Trophoblast cell (in vitro differentiated cells and primary cell): ENCODE data around the gene MARCO.

ENCODE experiments used
- DNase-seq, 2 donors: peaks; one replicate each; pipeline ENCODE4 v3.0.0-alpha.2; 2016
- H2AFZ ChIP-seq: 2 replicates; pipeline ENCODE4 v1.6.1; 2013; ENCODE audit warnings: low read length, moderate library complexity, mild to moderate bottlenecking; ENCODE audit not compliant: insufficient read depth, poor library complexity
- H2AK5ac ChIP-seq: 2 replicates; pipeline ENCODE4 v1.6.1; 2013; ENCODE audit warnings: mild to moderate bottlenecking, low read length
- H2BK120ac ChIP-seq: 2 replicates; pipeline ENCODE4 v1.6.1; 2013; ENCODE audit warnings: low read length, mild to moderate bottlenecking, moderate library complexity; ENCODE audit not compliant: insufficient read depth, poor library complexity
- H2BK12ac ChIP-seq: 2 replicates; pipeline ENCODE4 v1.6.1; 2013; ENCODE audit warnings: mild to moderate bottlenecking, low read length, moderate library complexity
- H2BK5ac ChIP-seq: 2 replicates; pipeline ENCODE4 v1.6.1; 2013; ENCODE audit warnings: low read length, low read depth, moderate library complexity, mild to moderate bottlenecking; ENCODE audit not compliant: poor library complexity
- H3K14ac ChIP-seq: 2 replicates; pipeline ENCODE4 v1.6.1; 2013; ENCODE audit warnings: mild to moderate bottlenecking, low read length
- H3K18ac ChIP-seq: 2 replicates; pipeline ENCODE4 v1.6.1; 2013; ENCODE audit warnings: mild to moderate bottlenecking, low read length
- H3K23ac ChIP-seq: 2 replicates; pipeline ENCODE4 v1.6.1; 2013; ENCODE audit warnings: low read length
- H3K27ac ChIP-seq: 2 replicates; pipeline ENCODE4 v1.5.1; 2013; ENCODE audit warnings: low read depth, mild to moderate bottlenecking, inconsistent platforms, low read length, moderate library complexity
- H3K27me3 ChIP-seq: 2 replicates; pipeline ENCODE4 v1.6.1; 2013; ENCODE audit warnings: inconsistent platforms, mild to moderate bottlenecking, low read length, moderate library complexity; ENCODE audit not compliant: insufficient read depth
- H3K36me3 ChIP-seq, 2 experiments: 1 replicate in 1 of 2; 2 replicates in 1 of 2; pipeline ENCODE4 v1.6.1; 2013; ENCODE audit warnings: low read length in 2 of 2, mild to moderate bottlenecking in 2 of 2, moderate library complexity in 1 of 2; ENCODE audit not compliant: insufficient read depth in 2 of 2, control insufficient read depth in 1 of 2
- H3K4ac ChIP-seq: 2 replicates; pipeline ENCODE4 v1.6.1; 2013; ENCODE audit warnings: low read depth, mild to moderate bottlenecking, low read length, moderate library complexity
- H3K4me1 ChIP-seq, 2 experiments: 1 replicate in 1 of 2; 2 replicates in 1 of 2; pipeline ENCODE4 v1.6.1; 2013; ENCODE audit warnings: low read length in 2 of 2, mild to moderate bottlenecking in 2 of 2, moderate library complexity in 1 of 2; ENCODE audit not compliant: insufficient read depth in 2 of 2, control insufficient read depth in 1 of 2
- H3K4me2 ChIP-seq: 2 replicates; pipeline ENCODE4 v1.6.1; 2013; ENCODE audit warnings: inconsistent platforms, mild to moderate bottlenecking, low read length, moderate library complexity
- H3K4me3 ChIP-seq: 2 replicates; pipeline ENCODE4 v1.5.1; 2013; ENCODE audit warnings: mild to moderate bottlenecking, low read depth, low read length, inconsistent platforms
- H3K79me1 ChIP-seq: one replicate; pipeline ENCODE4 v1.6.1; 2013; ENCODE audit warnings: low read length
- H3K79me2 ChIP-seq: 2 replicates; pipeline ENCODE4 v1.6.1; 2013; ENCODE audit warnings: low read length, mild to moderate bottlenecking; ENCODE audit not compliant: control insufficient read depth, insufficient read depth, poor library complexity
- H3K9ac ChIP-seq: 2 replicates; pipeline ENCODE4 v1.6.1; 2013; ENCODE audit warnings: mild to moderate bottlenecking, low read length
- H3K9me3 ChIP-seq: 2 replicates; pipeline ENCODE4 v1.6.1; 2013; ENCODE audit warnings: low read depth, mild to moderate bottlenecking, control low read depth, inconsistent platforms, low read length; ENCODE audit not compliant: insufficient read depth
- H4K12ac ChIP-seq: 2 replicates; pipeline ENCODE4 v1.6.1; 2013; ENCODE audit warnings: low read depth, mild to moderate bottlenecking, low read length, moderate library complexity
- H4K8ac ChIP-seq: 2 replicates; pipeline ENCODE4 v1.6.1; 2013; ENCODE audit warnings: low read depth, mild to moderate bottlenecking, low read length, moderate library complexity
- H4K91ac ChIP-seq: one replicate; pipeline ENCODE4 v1.6.1; 2013; ENCODE audit warnings: low read depth, mild to moderate bottlenecking, low read length, moderate library complexity
- WGBS: extraction: QIAGEN DNeasy Blood & Tissue Kit; methylation state at CpG from one replicate; pipeline ENCODE4 v1.1.7; 2013; ENCODE audit warnings: missing lambda C conversion rate; ENCODE audit not compliant: insufficient read length, insufficient coverage; ENCODE audit errors: extremely low coverage; 5-methylcytosine and 5-hydroxymethylcytosine counted together

MARCO gene

DNA sequence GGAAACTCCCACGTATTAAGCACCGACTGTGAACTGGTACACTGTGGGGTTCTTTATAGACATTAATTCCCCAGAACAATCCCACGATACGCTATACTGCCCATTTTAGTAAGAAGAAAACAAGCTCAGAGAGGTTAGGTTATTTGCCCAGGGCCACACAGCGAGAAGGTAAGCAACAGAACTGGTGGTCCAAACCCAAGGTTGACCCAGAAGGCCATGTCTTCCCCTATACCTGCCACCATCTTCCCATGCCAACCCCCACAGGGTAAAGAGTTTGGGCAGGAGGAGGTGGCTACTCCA is 69.9 kb downstream of the MARCO start:
- H2BK12ac ChIP-seq = no peak overlapping the region
- H3K79me1 ChIP-seq = no peaks in the 10 kb centered on the region
- H3K9me3 ChIP-seq = peaks cover 1% of the 10 kb centered on the region
- H3K23ac ChIP-seq = no peak overlapping the region
- H4K12ac ChIP-seq = no peak overlapping the region
- H3K27ac ChIP-seq = no peak overlapping the region
- no peak overlapping the region for H4K91ac ChIP-seq
- H3K9ac ChIP-seq = no peak overlapping the region
- H3K18ac ChIP-seq = no peak overlapping the region
- no peak overlapping the region for H3K4ac ChIP-seq
- no peak overlapping the region for H3K14ac ChIP-seq
- H3K4me3 ChIP-seq = no peak overlapping the region
- H3K4me2 ChIP-seq = peak overlapping the region; percentile 54
- WGBS = no CpG with 5 or more reads among the region's 5 CpGs
- H3K27me3 ChIP-seq = no peaks in the 10 kb centered on the region
- H2AFZ ChIP-seq = no peak overlapping the region
- H3K4me1 ChIP-seq = no peaks in the 10 kb centered on the region
- no peak overlapping the region for H4K8ac ChIP-seq
- no peak overlapping the region for H2BK5ac ChIP-seq
- H3K36me3 ChIP-seq = no peaks in the 10 kb centered on the region
- DNase-seq = no peak
- no peak overlapping the region for H2BK120ac ChIP-seq
- H3K79me2 ChIP-seq = no peaks in the 10 kb centered on the region
- H2AK5ac ChIP-seq = no peak overlapping the region

DNA sequence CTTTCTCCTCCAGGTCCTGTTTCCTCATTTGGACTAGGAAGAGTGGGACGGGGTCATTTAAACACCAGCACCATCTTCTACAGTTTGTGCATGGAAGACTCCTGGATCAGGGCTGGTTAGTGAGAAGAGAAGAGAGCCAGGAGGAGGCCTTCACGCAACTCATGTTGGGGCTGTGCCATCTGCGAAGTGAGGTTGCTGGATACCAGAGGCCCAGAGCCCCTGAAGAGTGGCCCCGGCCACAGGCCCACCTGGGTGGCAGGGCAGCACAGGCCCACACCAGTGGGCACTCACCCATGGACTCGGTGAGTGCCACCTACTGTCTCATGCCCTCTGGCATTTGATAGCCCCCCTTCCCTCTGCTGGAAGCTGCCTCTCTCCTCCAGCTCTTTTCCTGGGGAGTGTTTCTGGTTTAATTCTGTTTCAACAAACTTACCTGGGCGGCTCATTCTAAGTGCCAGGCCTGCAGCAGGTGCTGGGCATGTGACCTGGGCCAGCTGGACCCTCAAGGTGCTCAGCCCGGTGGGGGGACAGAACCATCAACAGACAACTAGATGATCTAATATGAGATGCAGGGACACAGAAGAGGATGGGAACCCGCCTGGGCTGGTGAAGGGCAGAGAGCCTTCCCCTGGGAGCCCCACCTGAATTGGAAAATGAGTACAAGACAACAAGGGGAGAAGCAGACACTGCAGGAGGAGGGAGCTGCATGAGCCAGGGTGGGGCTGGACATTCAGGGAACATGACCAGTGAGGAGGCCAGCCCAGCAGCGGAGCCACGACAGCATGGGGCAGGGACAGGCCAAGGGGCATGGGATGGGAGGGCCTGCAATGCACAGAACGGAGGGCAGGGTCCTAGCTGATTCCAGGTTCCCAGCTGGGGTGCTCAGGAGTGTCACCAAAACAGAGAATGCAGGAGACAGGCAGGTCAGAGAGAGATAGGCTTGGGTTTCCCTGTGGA is 70.6 kb downstream of the MARCO start:
- Histone ChIP-seq H3K18ac (no peak overlapping the region), H3K36me3 (no peaks in the 10 kb centered on the region), H3K4me1 (no peaks in the 10 kb centered on the region), H2BK120ac (no peak overlapping the region), H3K27ac (no peak overlapping the region), H3K14ac (no peak overlapping the region), H3K4me2 (no peak overlapping the region), H2BK5ac (no peak overlapping the region), H2BK12ac (no peak overlapping the region), H3K27me3 (no peaks in the 10 kb centered on the region), H3K23ac (no peak overlapping the region), H3K79me1 (no peaks in the 10 kb centered on the region), H3K9ac (no peak overlapping the region), H4K12ac (no peak overlapping the region), H4K91ac (no peak overlapping the region), H2AFZ (no peak overlapping the region), H3K4ac (no peak overlapping the region), H3K4me3 (no peak overlapping the region), H2AK5ac (no peak overlapping the region), H4K8ac (no peak overlapping the region), H3K9me3 (peaks cover 1% of the 10 kb centered on the region), H3K79me2 (no peaks in the 10 kb centered on the region)
- WGBS = no CpG with 5 or more reads among the region's 11 CpGs
- no peak for DNase-seq

DNA sequence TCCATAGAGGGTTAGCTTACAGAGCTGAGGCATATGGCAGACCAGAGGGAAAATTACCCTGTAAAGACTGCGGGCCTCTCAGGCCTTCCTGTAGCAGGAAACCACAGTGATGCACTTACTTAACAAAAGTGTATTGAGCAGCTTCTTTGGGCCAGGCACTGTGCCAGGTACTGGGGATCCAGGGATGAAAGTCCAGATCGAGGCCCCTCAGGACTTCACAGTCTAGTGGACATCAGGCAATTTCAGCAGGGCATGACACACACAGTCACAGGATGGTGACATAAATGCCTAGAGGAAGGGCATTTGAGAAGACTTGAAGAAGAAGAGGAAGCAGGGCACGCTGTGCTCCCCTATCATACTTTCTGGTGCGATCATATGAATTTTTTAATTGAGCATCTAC is 71.7 kb downstream of the MARCO start:
- no peak overlapping the region for H3K23ac ChIP-seq
- no peaks in the 10 kb centered on the region for H3K79me2 ChIP-seq
- no peak overlapping the region for H4K8ac ChIP-seq
- no peaks in the 10 kb centered on the region for H3K36me3 ChIP-seq
- H3K4me2 ChIP-seq = no peak overlapping the region
- no peak overlapping the region for H2BK5ac ChIP-seq
- no peak overlapping the region for H3K4ac ChIP-seq
- no peak overlapping the region for H2AFZ ChIP-seq
- no peak overlapping the region for H4K91ac ChIP-seq
- no peak overlapping the region for H3K14ac ChIP-seq
- no peak overlapping the region for H3K18ac ChIP-seq
- H3K4me3 ChIP-seq = no peak overlapping the region
- H3K27me3 ChIP-seq = no peaks in the 10 kb centered on the region
- H3K27ac ChIP-seq = no peak overlapping the region
- H3K79me1 ChIP-seq = no peaks in the 10 kb centered on the region
- WGBS = no CpG with 5 or more reads among the region's 4 CpGs
- no peak overlapping the region for H3K9ac ChIP-seq
- no peak overlapping the region for H2AK5ac ChIP-seq
- H2BK12ac ChIP-seq = no peak overlapping the region
- H3K4me1 ChIP-seq = no peaks in the 10 kb centered on the region
- H4K12ac ChIP-seq = no peak overlapping the region
- no peak overlapping the region for H2BK120ac ChIP-seq
- peaks cover 1% of the 10 kb centered on the region for H3K9me3 ChIP-seq
- DNase-seq = no peak

DNA sequence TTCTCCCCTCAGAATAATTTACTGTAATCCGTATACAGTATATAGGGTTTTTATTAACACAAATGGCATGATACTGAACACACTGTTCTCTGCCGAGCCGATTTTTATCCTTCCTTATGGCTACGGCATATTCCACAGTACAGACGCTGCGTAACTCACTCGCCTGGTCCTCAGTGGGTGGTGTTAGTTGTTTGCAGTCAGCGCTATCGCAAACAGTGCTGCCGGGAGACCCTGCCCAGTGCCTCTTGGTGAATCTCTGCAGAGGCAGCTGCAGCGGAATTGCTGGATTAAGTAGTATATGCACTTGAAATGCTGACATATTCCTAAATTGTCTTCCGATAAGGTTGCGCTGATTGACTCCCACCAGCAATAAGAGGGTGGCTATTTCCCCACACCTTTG is 73.9 kb downstream of the MARCO start:
- Histone ChIP-seq H2AFZ (no peak overlapping the region), H3K14ac (no peak overlapping the region), H2BK12ac (no peak overlapping the region), H3K27ac (no peak overlapping the region), H4K8ac (no peak overlapping the region), H3K4me3 (no peak overlapping the region), H3K9ac (no peak overlapping the region), H3K79me1 (no peaks in the 10 kb centered on the region), H3K18ac (no peak overlapping the region), H3K23ac (no peak overlapping the region), H2BK120ac (no peak overlapping the region), H3K27me3 (no peaks in the 10 kb centered on the region), H3K36me3 (no peaks in the 10 kb centered on the region), H3K4me2 (no peak overlapping the region), H2BK5ac (no peak overlapping the region), H4K91ac (no peak overlapping the region), H3K4me1 (no peaks in the 10 kb centered on the region), H2AK5ac (no peak overlapping the region), H3K9me3 (peaks cover 1% of the 10 kb centered on the region), H3K4ac (no peak overlapping the region), H3K79me2 (no peaks in the 10 kb centered on the region), H4K12ac (no peak overlapping the region)
- DNase-seq = no peak
- no CpG with 5 or more reads among the region's 13 CpGs for WGBS
